Measurements from ENCODE around the gene LONP1.
A peak's percentile ranks its signal among the peaks of the same experiment; 100 is the strongest.

The LONP1 gene

GRCh38 chr19:5671600-5671999 lies 48.3 kb downstream of the LONP1 start:
- H3K27ac ChIP-seq (ENCODE audit: low read length, poor library complexity, severe bottlenecking), result no peak overlapping the region
- H4K91ac ChIP-seq (ENCODE audit: low read length), result peak overlapping the region; percentile 65
- no peak for DNase-seq
- H3K79me1 ChIP-seq (replicated peaks; ENCODE audit: low read length, poor library complexity, severe bottlenecking), result peaks cover 21% of the 10 kb centered on the region
- no peak overlapping the region for H3K4me3 ChIP-seq (ENCODE audit: insufficient read depth in 1 of 2, low read depth in 1 of 2, low read length in 2 of 2)
- H3K27me3 ChIP-seq (ENCODE audit: control insufficient read depth in 1 of 2, insufficient read depth in 1 of 2, low read length in 2 of 2), result no peaks in the 10 kb centered on the region
- no peak overlapping the region for H3K23ac ChIP-seq (ENCODE audit: low read length in 2 of 2)
- no peak overlapping the region for H2BK120ac ChIP-seq (ENCODE audit: low read depth, low read length)
- peaks cover 12% of the 10 kb centered on the region for H3K4me1 ChIP-seq (ENCODE audit: control insufficient read depth, insufficient read depth, low read depth, low read length)
- no peak overlapping the region for H2AFZ ChIP-seq (ENCODE audit: low read depth, low read length)
- H3K18ac ChIP-seq (ENCODE audit: low read depth in 1 of 2, low read length in 2 of 2), result no peak overlapping the region
- H4K8ac ChIP-seq (ENCODE audit: low read length), result no peak overlapping the region
- H3K9ac ChIP-seq (ENCODE audit: low read length), result no peak overlapping the region
- no peak overlapping the region for H3K14ac ChIP-seq (ENCODE audit: low read length in 2 of 2)
- no peak overlapping the region for H3K4ac ChIP-seq (ENCODE audit: low read depth in 1 of 2, low read length in 2 of 2)
- no peaks in the 10 kb centered on the region for H3K9me3 ChIP-seq (ENCODE audit: control insufficient read depth, low read length)
- H2BK12ac ChIP-seq (ENCODE audit: low read length in 2 of 2), result no peak overlapping the region
- H3K4me2 ChIP-seq (ENCODE audit: low read length, poor library complexity, severe bottlenecking), result no peak overlapping the region
- H2BK5ac ChIP-seq (ENCODE audit: low read depth, low read length, poor library complexity, severe bottlenecking), result no peak overlapping the region
- no peak overlapping the region for H2AK5ac ChIP-seq (ENCODE audit: low read length, severe bottlenecking)
- 98% methylated on average over 7 of the region's 7 CpGs for WGBS
- peaks cover 42 to 54% of the 10 kb centered on the region in 2 experiments for H3K36me3 ChIP-seq (ENCODE audit: control insufficient read depth in 1 of 2, insufficient read depth in 2 of 2, low read depth in 1 of 2, low read length in 2 of 2)
- no peak overlapping the region for H2BK15ac ChIP-seq (ENCODE audit: low read depth, poor library complexity, severe bottlenecking)

- H2BK120ac ChIP-seq (ENCODE audit: low read depth, low read length), result no peak overlapping the region
- no peak overlapping the region for H3K18ac ChIP-seq (ENCODE audit: low read depth in 1 of 2, low read length in 2 of 2)
- H3K14ac ChIP-seq (ENCODE audit: low read length in 2 of 2), result no peak overlapping the region
- H3K9ac ChIP-seq (ENCODE audit: low read length), result no peak overlapping the region
- peaks cover 25% of the 10 kb centered on the region for H3K79me1 ChIP-seq (replicated peaks; ENCODE audit: low read length, poor library complexity, severe bottlenecking)
- no peak overlapping the region for H2AK5ac ChIP-seq (ENCODE audit: low read length, severe bottlenecking)
- no peak overlapping the region for H2BK15ac ChIP-seq (ENCODE audit: low read depth, poor library complexity, severe bottlenecking)
- no peak overlapping the region for H4K8ac ChIP-seq (ENCODE audit: low read length)
- H3K4me2 ChIP-seq (ENCODE audit: low read length, poor library complexity, severe bottlenecking), result no peak overlapping the region
- no peak overlapping the region for H3K4ac ChIP-seq (ENCODE audit: low read depth in 1 of 2, low read length in 2 of 2)
- H3K9me3 ChIP-seq (ENCODE audit: control insufficient read depth, low read length), result no peaks in the 10 kb centered on the region
- no peak overlapping the region for H2BK5ac ChIP-seq (ENCODE audit: low read depth, low read length, poor library complexity, severe bottlenecking)
- 95% methylated on average over 11 of the region's 11 CpGs for WGBS
- H3K27me3 ChIP-seq (ENCODE audit: control insufficient read depth in 1 of 2, insufficient read depth in 1 of 2, low read length in 2 of 2), result no peaks in the 10 kb centered on the region
- no peak overlapping the region for H3K27ac ChIP-seq (ENCODE audit: low read length, poor library complexity, severe bottlenecking)
- no peak overlapping the region for H2AFZ ChIP-seq (ENCODE audit: low read depth, low read length)
- no peak overlapping the region for H4K91ac ChIP-seq (ENCODE audit: low read length)
- no peak overlapping the region for H3K4me3 ChIP-seq (ENCODE audit: insufficient read depth in 1 of 2, low read depth in 1 of 2, low read length in 2 of 2)
- no peak overlapping the region for H3K23ac ChIP-seq (ENCODE audit: low read length in 2 of 2)
- H2BK12ac ChIP-seq (ENCODE audit: low read length in 2 of 2), result no peak overlapping the region
- no peak for DNase-seq
- H3K36me3 ChIP-seq (ENCODE audit: control insufficient read depth in 1 of 2, insufficient read depth in 2 of 2, low read depth in 1 of 2, low read length in 2 of 2), result peaks cover 66 to 67% of the 10 kb centered on the region in 2 experiments
- peaks cover 15% of the 10 kb centered on the region for H3K4me1 ChIP-seq (ENCODE audit: control insufficient read depth, insufficient read depth, low read depth, low read length)
Measured at GRCh38 chr19:5669212-5669611, 50.7 kb downstream of the LONP1 start.

GRCh38 chr19:5667751-5668271 lies 52.1 kb downstream of the LONP1 start:
- Histone ChIP-seq H2BK5ac (ENCODE audit: low read depth, low read length, poor library complexity, severe bottlenecking) (no peak overlapping the region), H4K8ac (ENCODE audit: low read length) (peak overlapping the region; percentile 7), H3K4me3 (ENCODE audit: insufficient read depth in 1 of 2, low read depth in 1 of 2, low read length in 2 of 2) (no peak overlapping the region), H3K27ac (ENCODE audit: low read length, poor library complexity, severe bottlenecking) (no peak overlapping the region), H2BK120ac (ENCODE audit: low read depth, low read length) (no peak overlapping the region), H3K18ac (ENCODE audit: low read depth in 1 of 2, low read length in 2 of 2) (no peak overlapping the region), H3K27me3 (ENCODE audit: control insufficient read depth in 1 of 2, insufficient read depth in 1 of 2, low read length in 2 of 2) (no peaks in the 10 kb centered on the region), H2AK5ac (ENCODE audit: low read length, severe bottlenecking) (peak overlapping the region; percentile 19), H2BK12ac (ENCODE audit: low read length in 2 of 2) (no peak overlapping the region), H3K36me3 (ENCODE audit: control insufficient read depth in 1 of 2, insufficient read depth in 2 of 2, low read depth in 1 of 2, low read length in 2 of 2) (peaks cover 70 to 80% of the 10 kb centered on the region in 2 experiments), H2BK15ac (ENCODE audit: low read depth, poor library complexity, severe bottlenecking) (no peak overlapping the region), H3K4ac (ENCODE audit: low read depth in 1 of 2, low read length in 2 of 2) (no peak overlapping the region), H3K23ac (ENCODE audit: low read length in 2 of 2) (no peak overlapping the region), H3K79me1 (replicated peaks; ENCODE audit: low read length, poor library complexity, severe bottlenecking) (peaks cover 32% of the 10 kb centered on the region), H2AFZ (ENCODE audit: low read depth, low read length) (no peak overlapping the region), H4K91ac (ENCODE audit: low read length) (no peak overlapping the region), H3K9me3 (ENCODE audit: control insufficient read depth, low read length) (no peaks in the 10 kb centered on the region), H3K4me1 (ENCODE audit: control insufficient read depth, insufficient read depth, low read depth, low read length) (peaks cover 15% of the 10 kb centered on the region), H3K14ac (ENCODE audit: low read length in 2 of 2) (no peak overlapping the region), H3K4me2 (ENCODE audit: low read length, poor library complexity, severe bottlenecking) (no peak overlapping the region), H3K9ac (ENCODE audit: low read length) (no peak overlapping the region)
- DNase-seq, result no peak
- 97% methylated on average over 20 of the region's 22 CpGs for WGBS

DNA sequence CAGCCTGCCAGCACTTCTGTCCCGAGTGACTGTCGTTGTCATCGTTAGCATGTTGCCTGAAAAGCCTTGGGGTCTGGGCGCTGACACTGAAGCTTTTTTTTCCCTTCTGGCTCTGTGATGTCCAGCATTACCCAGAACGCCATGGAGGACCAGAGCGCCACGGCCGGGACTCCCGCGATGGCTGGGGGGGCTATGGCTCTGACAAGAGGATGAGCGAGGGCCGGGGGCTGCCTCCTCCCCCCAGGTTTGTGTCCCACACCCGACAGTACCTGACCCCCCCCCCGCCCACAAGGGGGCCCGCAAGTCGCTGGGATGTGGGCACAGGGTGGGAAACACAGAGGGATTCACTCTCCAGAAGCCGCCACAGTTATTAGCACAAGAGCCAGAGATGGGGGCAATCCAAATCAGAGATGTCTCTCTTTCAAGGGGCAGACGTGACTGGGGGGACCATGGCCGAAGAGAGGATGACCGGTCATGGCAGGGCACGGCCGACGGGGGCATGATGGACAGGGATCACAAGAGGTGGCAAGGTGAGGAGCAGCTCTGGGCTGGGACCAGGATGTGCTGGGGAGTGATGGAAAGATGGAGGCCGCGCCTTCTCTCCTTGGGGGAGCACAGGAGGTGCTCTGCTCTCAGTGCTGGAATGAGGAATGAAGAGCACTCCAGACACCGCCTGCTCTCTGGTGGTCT lies 52.9 kb downstream of the LONP1 start:
- H3K4me2 ChIP-seq (ENCODE audit: low read length, poor library complexity, severe bottlenecking), result no peak overlapping the region

More for the DNA sequence above, 52.9 kb downstream of the LONP1 start:
- Histone ChIP-seq H2BK5ac (ENCODE audit: low read depth, low read length, poor library complexity, severe bottlenecking) (no peak overlapping the region), H3K36me3 (ENCODE audit: control insufficient read depth in 1 of 2, insufficient read depth in 2 of 2, low read depth in 1 of 2, low read length in 2 of 2) (peaks cover 75 to 86% of the 10 kb centered on the region in 2 experiments), H3K18ac (ENCODE audit: low read depth in 1 of 2, low read length in 2 of 2) (no peak overlapping the region), H3K4me1 (ENCODE audit: control insufficient read depth, insufficient read depth, low read depth, low read length) (peaks cover 15% of the 10 kb centered on the region), H3K4me3 (ENCODE audit: insufficient read depth in 1 of 2, low read depth in 1 of 2, low read length in 2 of 2) (no peak overlapping the region), H4K91ac (ENCODE audit: low read length) (no peak overlapping the region), H2BK15ac (ENCODE audit: low read depth, poor library complexity, severe bottlenecking) (no peak overlapping the region), H2AK5ac (ENCODE audit: low read length, severe bottlenecking) (peak overlapping the region; percentile 53), H2AFZ (ENCODE audit: low read depth, low read length) (no peak overlapping the region), H3K79me1 (replicated peaks; ENCODE audit: low read length, poor library complexity, severe bottlenecking) (peaks cover 33% of the 10 kb centered on the region), H3K9me3 (ENCODE audit: control insufficient read depth, low read length) (no peaks in the 10 kb centered on the region), H2BK120ac (ENCODE audit: low read depth, low read length) (no peak overlapping the region), H3K27ac (ENCODE audit: low read length, poor library complexity, severe bottlenecking) (no peak overlapping the region), H3K4ac (ENCODE audit: low read depth in 1 of 2, low read length in 2 of 2) (no peak overlapping the region), H3K23ac (ENCODE audit: low read length in 2 of 2) (no peak overlapping the region), H3K14ac (ENCODE audit: low read length in 2 of 2) (no peak overlapping the region), H3K27me3 (ENCODE audit: control insufficient read depth in 1 of 2, insufficient read depth in 1 of 2, low read length in 2 of 2) (no peaks in the 10 kb centered on the region), H4K8ac (ENCODE audit: low read length) (no peak overlapping the region), H3K9ac (ENCODE audit: low read length) (no peak overlapping the region), H2BK12ac (ENCODE audit: low read length in 2 of 2) (no peak overlapping the region)
- 93% methylated on average over 25 of the region's 26 CpGs for WGBS
- DNase-seq, result no peak
